HG03558 (cell line): ENCODE results near the gene TMEM164.
"Not testable (repeated sequence)": the region's sequence is repeated elsewhere in the genome, so short reads cannot be mapped to it uniquely, and the experiment has no call there.

ENCODE experiments used
- ATAC-seq: cut with Tn5 transposase; IDR thresholded peaks from one replicate; pipeline ENCODE4 v1.9.1; 2021; ENCODE audit warnings: moderate number of reproducible peaks; ENCODE audit not compliant: unreplicated experiment; ENCODE audit errors: extremely low read depth

The TMEM164 gene

DNA sequence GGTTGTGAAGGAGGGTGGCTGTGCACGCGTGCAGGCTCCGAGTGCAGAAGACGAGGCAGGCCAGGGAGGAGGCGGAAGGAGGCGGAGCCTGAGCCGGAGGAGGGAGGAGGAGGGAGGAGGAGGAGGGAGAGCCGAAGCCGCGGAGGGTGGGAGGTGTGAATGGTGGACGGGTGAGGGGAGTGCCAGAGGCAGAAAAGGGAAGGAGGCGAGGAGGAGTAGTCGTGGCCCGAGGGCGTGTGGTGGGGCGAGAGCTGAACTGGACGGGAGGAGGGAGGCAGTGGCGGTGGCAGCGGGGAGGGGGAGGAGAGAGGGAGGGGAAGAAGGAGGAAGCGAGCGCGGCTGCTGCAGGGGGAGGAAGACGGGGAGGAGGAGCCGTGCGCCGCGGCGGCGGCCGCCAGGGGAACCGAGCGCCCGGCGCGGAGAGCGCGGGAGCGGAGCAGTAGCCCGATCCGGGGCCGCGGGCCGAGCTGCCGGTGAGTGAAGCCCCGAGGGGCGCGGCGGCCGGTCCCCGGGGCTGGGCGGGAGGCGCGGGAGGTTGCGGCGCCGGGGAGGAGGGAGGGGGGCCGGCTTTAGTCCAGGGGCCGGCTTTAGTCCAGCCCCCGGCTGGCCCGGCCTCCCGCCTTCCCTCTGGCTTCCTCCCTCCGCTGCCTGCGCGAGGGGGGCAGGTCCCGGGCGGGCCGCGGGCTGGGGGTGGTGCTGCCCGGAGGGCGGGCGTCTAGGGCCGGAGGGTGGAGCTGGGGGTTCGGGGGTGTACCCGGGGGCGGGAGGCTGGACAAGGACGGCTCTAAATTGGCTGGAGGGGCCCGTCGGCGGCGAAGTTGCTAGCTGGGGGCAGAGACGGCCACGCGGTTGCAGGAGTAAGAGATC, at the start of gene TMEM164:
TMEM164 (plus strand) TSS at position 815 of the 867 bp plus-strand sequence. CDS start 661 bp downstream, outside the sequence.
- peak; percentile 54 for ATAC-seq

GRCh38 chrX:109954333-109954732, 48.6 kb upstream of the TMEM164 start:
- ATAC-seq: no peak

DNA sequence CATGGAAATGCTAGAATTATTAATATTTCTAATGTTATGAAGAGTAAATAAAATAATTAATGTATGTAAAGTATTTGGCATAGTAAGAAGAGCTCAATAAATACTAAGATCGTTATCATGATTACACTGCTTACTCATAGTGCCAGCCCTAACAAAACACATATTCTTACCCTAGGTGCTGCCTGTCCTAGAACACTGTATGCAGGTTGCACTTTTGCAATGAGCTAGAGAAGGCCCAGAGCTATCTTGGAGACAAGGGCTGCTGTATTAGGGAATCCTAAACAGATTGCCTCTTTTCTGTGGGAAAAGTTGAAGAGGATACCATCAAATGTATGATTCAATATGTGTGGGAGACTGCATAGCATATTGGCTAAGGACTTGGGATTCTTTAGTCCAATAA, 48.0 kb upstream of the TMEM164 start:
- ATAC-seq: no peak

DNA sequence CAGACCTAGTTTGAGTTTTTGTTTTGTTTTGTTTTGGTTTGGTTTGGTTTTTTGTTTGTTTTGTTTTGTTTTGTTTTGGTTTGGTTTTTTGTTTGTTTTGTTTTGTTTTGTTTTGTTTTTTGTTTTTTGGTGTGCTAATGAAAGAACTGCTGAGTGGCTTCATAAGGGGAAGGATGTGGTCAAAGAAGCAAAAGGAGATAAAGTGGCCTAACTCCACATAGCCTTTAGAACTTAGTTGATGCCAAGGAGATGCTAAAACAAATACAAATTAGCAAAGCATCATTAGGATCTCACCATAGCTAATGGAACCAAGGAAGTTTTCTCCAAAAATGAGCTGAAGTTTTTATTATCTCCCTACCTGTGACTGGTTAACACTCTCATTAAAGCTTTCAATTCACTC, 44.6 kb upstream of the TMEM164 start:
- no peak for ATAC-seq

GRCh38 chrX:109959356-109959871, 43.5 kb upstream of the TMEM164 start:
- no peak for ATAC-seq

DNA sequence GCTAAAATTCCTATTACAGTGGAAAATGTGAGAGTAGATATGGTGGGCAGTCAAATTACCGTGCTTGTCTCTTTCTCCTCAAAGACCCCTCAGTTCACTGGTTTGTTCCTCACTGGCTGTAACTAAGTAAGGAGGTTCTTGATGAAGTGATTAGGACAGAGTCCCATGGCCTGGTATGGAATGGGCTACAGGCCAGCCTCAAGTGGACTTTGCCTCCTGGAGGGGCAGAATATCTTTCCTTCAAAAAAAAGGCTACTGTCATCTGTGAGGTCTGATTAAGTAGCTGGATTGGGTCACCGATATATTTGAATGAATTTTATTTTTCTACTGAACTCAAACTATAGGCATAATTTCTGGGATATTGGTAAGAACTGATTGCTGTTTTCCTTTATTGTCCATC, 38.5 kb upstream of the TMEM164 start:
- ATAC-seq: no peak

GRCh38 chrX:109966246-109966645, 36.7 kb upstream of the TMEM164 start:
- no peak for ATAC-seq

- ATAC-seq: no peak
Observed at GRCh38 chrX:109967156-109967555, 35.8 kb upstream of the TMEM164 start.

- not testable (repeated sequence) for ATAC-seq
Observed at GRCh38 chrX:109970841-109971240, 32.1 kb upstream of the TMEM164 start.

- ATAC-seq: no peak
Observed at GRCh38 chrX:109974906-109975655, 27.8 kb upstream of the TMEM164 start.

DNA sequence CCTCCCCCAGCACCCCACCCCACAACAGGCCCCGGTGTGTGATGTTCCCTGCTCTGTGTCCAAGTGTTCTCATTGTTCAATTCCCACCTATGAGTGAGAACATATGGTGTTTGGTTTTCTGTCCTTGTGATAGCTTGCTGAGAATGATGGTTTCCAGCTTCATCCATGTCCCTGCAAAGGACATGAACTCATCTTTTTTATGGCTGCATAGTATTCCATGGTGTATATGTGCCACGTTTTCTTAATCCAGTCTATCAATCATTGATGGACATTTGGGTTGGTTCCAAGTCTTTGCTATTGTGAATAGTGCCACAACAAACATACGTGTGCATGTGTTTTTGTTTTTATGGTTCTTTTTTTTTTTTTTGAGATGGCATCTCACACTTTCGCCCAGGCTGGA, 17.7 kb upstream of the TMEM164 start:
- not testable (repeated sequence) for ATAC-seq

DNA sequence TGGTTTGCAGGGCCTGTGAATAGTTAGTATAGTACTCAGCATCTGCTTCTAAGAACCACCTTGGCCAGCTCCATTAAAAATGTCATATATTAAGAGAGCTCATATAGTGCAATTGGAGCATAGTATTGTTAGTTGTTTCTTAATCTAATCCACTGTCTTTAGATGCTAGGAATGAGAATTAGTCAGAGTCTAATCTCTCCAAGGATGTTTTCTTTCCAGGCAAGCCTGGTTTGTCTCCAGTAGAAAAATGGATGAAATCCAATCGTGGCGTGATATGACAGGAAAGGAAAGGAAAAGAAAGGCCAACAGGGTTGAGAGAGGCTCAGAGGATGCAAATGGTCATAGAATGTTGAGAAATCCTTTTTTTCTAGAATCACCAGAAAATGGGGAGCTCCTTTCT, 15.0 kb upstream of the TMEM164 start:
- no peak for ATAC-seq

DNA sequence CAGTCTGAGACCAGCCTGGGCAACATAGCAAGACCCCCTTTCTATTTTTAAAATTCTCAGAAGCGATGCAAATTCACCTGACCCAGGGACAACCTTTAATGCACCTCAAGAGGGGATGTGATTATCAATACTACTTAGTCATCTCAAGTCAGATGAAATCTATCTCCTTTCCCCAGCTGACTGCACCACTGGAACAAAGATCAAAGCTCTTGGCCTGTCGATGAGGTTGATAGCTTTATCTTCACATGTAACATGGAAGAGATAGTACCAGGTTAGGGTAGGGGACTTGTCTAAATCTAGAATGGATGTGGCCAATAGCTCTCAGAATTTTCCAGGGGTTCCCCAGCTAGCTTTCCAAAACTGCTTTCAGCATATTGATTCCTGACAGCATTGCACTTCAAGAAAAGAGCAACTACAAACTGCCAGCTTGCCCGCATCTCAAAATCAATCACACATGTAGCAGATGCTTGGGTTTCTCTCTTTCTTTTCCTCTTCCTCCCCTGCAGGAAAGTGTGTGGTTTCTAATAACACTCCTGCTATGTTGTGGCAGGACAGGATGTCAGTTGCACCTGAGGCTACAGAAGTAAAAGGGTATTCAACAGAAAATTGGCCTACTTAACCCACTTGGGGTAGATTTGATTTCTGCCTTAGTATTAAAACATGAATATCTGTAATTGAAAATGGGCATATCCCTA, 12.2 kb upstream of the TMEM164 start:
- ATAC-seq: no peak

DNA sequence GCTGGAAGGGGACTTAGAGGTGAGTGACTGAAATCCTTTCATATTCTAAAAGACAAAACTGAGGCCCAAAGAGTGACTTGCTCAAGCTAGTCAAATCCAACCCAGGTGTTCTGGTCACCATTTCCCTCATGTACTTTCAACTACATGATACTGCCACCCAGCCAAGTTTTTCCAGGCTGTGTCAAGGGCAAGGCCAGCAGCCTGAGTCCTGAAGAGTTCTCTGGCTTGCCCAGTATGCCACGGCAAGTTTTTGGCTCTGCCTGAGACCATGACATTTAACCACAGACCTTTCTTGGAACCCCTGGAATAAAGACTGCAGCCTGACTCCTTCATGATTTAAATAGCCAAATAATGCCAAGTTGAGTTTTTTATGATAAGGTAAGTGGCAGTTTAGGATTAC, 10.7 kb upstream of the TMEM164 start:
- no peak for ATAC-seq

- no peak for ATAC-seq
Observed at GRCh38 chrX:109995155-109995554, 7.8 kb upstream of the TMEM164 start.

DNA sequence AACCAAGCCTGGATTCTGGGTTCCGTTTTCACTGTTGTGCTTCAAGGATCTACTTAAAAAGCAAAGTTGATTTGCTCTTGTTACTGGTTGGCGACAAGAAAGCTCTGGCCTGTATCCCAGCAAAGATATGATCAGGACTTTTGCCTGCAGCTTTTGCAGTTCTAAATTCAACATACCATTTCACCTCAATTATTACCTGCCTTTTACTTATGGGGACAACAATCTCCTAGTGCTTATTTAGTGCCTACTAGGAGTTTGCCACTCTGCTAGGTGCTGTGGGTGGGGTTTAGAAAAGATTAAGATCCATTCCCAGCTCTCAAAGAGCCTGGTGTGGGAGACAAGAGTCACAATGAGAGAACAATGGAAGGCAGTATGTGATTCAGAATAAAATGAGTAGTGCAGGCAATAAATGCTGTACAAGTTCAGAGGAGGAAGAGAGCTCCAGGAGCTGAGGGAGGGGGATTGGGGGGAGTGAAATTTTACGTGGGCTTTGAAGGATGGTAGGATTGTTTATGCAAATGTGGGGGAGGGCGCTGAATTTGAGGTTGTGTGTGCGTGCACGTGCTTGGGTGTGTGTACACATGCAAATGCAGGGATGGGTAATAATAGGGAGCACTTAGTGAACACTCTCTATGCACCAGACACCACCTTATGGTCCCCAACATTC, 5.0 kb upstream of the TMEM164 start:
- no peak for ATAC-seq

- no peak for ATAC-seq
Observed at GRCh38 chrX:110000000-110000399, 2.9 kb upstream of the TMEM164 start.

- ATAC-seq: no peak
Observed at GRCh38 chrX:110000847-110001713, 1.8 kb upstream of the TMEM164 start.

DNA sequence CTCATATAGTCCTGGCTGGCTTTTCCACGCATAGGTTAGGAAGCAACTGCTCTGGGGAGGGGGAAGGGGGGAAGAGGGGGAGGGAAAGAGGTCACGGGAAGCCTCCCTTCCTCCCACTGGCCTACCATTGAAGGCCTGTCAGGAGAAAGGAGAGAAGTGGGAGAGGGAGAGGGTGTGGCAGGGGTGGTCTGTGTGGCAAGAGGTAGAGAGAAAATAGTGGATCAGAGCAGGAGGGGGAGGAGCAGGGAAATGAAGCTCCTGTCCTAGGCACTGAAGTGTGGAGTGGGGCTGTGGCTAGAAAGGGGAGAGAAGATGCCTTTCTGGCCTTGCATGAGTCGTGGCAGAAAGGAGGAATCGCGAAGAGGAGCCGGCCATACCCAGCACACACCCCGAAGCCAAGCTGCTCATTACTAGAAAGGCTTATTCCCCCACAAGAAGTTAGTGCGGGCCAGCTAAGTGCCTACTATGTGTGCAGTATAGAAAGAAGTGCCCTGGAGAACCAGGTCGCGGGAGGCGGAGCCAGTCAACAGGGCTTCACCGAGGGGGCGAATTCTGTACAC, 1.1 kb upstream of the TMEM164 start:
- ATAC-seq: no peak
